ENCODE measurements around the gene GRAPL.
A peak's percentile ranks its signal among the peaks of the same experiment; 100 is the strongest.
"Not testable (repeated sequence)": the region's sequence is repeated elsewhere in the genome, so short reads cannot be mapped to it uniquely, and the experiment has no call there.

The GRAPL gene

DNA sequence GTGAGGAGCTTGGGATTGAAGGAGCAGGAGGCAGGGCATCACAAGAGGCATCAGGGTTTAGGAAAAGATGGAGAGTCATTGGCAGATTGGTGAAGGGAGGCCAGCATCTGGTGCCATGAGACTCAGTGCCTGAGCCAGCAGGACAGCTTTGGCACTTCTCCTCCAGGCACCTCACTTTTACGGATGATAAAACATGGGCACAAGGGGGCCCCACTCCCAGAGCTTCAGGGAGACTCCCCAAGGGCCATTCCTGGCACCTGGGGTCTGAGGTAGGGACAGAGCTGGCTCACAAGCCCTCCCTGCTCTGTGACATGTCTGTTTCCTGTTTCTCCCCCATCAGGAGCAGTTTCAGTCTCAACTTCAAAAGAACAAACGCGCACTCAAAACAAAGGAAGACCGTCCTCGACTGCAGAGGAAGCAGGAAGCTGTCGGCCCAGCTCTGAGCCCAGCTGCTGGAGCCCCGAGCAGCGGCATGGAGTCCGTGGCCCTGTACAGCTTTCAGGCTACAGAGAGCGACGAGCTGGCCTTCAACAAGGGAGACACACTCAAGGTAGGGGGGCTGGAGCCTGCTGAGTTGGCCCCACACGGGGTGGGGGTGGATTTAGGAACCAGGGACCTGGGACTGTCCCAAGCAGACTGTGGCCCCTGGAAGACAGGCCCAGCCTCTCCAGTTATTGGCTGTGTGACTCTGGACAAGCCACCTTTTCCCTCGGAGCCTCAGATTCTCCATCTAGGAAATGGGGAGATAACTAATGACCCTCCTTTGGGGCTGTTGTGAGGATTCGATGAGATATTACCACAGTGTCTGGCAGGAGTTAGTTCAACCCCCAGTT is at the start of gene GRAPL:
GRAPL (plus strand) TSS at position 442 of the 833 bp plus-strand sequence; CDS start at position 473, 31 bp downstream.
- not testable (repeated sequence) for H3K4me3 ChIP-seq (ENCODE audit: low read depth in 1 of 2, low read length in 2 of 2); H3K27ac ChIP-seq (ENCODE audit: low read depth, low read length); H3K27me3 ChIP-seq (ENCODE audit: control insufficient read depth in 1 of 2, insufficient read depth in 2 of 2, low read length in 2 of 2); H3K36me3 ChIP-seq (ENCODE audit: insufficient read depth, low read length); H3K9me3 ChIP-seq (ENCODE audit: low read length); H3K4me1 ChIP-seq (ENCODE audit: insufficient read depth, low read length); H3K9ac ChIP-seq (ENCODE audit: low read length)

GRCh38 chr17:19088804-19089685 is 38.3 kb upstream of the GRAPL start:
- not testable (repeated sequence) for H3K27me3 ChIP-seq (ENCODE audit: control insufficient read depth in 1 of 2, insufficient read depth in 2 of 2, low read length in 2 of 2); H3K36me3 ChIP-seq (ENCODE audit: insufficient read depth, low read length); H3K9me3 ChIP-seq (ENCODE audit: low read length); H3K4me3 ChIP-seq (ENCODE audit: low read depth in 1 of 2, low read length in 2 of 2); H3K9ac ChIP-seq (ENCODE audit: low read length); H3K27ac ChIP-seq (ENCODE audit: low read depth, low read length); H3K4me1 ChIP-seq (ENCODE audit: insufficient read depth, low read length)

DNA sequence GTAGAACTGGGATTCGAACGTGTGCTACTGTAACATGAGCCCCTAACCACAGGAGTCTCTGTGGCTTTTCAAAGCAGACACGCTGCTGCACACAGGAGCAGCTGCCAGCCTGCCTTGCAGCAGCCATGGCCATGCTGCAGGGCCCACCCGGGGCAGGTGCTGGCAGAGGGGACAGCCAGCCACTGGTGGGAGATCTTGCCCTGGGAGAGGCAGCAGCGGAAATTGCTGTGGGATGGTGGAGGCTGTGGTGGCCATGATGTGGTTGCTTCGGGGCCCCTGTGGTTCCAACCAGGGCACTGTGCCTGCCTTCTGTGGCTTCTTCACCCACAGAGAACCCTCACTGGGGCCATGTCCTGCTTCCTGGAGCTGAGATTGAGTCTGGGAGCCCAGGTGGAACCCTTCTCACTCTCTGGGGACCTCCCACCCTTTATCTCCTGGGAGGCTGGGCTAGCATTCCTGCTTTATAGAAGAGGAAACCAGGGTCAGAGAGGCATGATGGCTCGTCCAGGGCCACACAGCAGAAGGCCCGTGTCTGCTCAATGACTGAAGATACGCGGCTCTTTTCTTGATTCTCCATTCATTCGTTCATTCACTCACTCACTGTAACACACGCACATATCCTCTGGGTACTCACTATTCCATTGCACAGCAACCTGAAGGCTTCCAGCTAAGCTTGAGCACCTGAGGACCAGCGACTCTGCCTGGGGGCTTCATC is 37.2 kb upstream of the GRAPL start:
- not testable (repeated sequence) for H3K9ac ChIP-seq (ENCODE audit: low read length); H3K36me3 ChIP-seq (ENCODE audit: insufficient read depth, low read length); H3K27ac ChIP-seq (ENCODE audit: low read depth, low read length); H3K4me3 ChIP-seq (ENCODE audit: low read depth in 1 of 2, low read length in 2 of 2); H3K27me3 ChIP-seq (ENCODE audit: control insufficient read depth in 1 of 2, insufficient read depth in 2 of 2, low read length in 2 of 2); H3K9me3 ChIP-seq (ENCODE audit: low read length); H3K4me1 ChIP-seq (ENCODE audit: insufficient read depth, low read length)

- not testable (repeated sequence) for H3K27ac ChIP-seq (ENCODE audit: low read depth, low read length); H3K4me3 ChIP-seq (ENCODE audit: low read depth in 1 of 2, low read length in 2 of 2); H3K4me1 ChIP-seq (ENCODE audit: insufficient read depth, low read length); H3K9me3 ChIP-seq (ENCODE audit: low read length); H3K9ac ChIP-seq (ENCODE audit: low read length); H3K27me3 ChIP-seq (ENCODE audit: control insufficient read depth in 1 of 2, insufficient read depth in 2 of 2, low read length in 2 of 2); H3K36me3 ChIP-seq (ENCODE audit: insufficient read depth, low read length)
Observed at GRCh38 chr17:19092737-19093683, 34.4 kb upstream of the GRAPL start.

DNA sequence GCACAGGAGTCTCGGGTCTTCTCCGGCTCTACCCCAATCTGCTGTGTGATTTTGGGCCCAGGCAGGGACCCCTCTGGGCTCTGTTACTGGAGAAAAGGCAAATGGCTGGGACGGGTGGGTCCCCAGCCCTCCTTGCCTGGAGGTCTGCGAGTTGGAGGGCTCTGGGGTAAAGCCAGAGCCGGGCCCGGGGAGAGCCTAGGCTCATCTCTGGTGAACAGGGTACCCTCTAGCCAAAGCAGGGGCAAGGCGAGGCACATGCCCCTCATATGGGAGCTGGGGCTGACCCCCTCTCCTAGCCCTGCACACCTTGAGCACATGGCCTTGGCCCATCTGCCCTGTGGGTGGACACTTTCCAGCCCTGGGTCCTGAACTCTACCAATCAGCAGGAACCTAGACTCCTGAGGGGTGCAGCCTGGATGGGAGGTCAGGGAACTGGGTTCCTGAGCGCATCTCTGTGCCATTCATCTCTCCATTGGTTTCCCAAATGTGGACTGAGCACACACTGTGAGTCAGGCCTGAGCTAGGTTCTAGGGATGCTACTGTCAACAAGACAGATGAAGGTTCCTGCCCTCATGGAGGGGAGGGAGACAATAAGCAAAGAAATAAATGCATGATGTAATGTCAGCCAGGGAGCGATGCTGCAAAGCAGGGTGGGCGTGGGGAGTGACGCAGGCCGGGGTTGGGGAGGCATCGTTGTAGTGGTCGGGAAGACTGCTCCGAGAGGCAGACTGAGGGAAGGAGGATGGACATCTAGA is 33.5 kb upstream of the GRAPL start:
- not testable (repeated sequence) for H3K27me3 ChIP-seq (ENCODE audit: control insufficient read depth in 1 of 2, insufficient read depth in 2 of 2, low read length in 2 of 2); H3K36me3 ChIP-seq (ENCODE audit: insufficient read depth, low read length); H3K27ac ChIP-seq (ENCODE audit: low read depth, low read length); H3K4me3 ChIP-seq (ENCODE audit: low read depth in 1 of 2, low read length in 2 of 2); H3K9me3 ChIP-seq (ENCODE audit: low read length); H3K9ac ChIP-seq (ENCODE audit: low read length); H3K4me1 ChIP-seq (ENCODE audit: insufficient read depth, low read length)

GRCh38 chr17:19108517-19108916 is 18.9 kb upstream of the GRAPL start:
- not testable (repeated sequence) for H3K4me3 ChIP-seq (ENCODE audit: low read depth in 1 of 2, low read length in 2 of 2); H3K9ac ChIP-seq (ENCODE audit: low read length); H3K9me3 ChIP-seq (ENCODE audit: low read length); H3K4me1 ChIP-seq (ENCODE audit: insufficient read depth, low read length); H3K27ac ChIP-seq (ENCODE audit: low read depth, low read length); H3K27me3 ChIP-seq (ENCODE audit: control insufficient read depth in 1 of 2, insufficient read depth in 2 of 2, low read length in 2 of 2); H3K36me3 ChIP-seq (ENCODE audit: insufficient read depth, low read length)

DNA sequence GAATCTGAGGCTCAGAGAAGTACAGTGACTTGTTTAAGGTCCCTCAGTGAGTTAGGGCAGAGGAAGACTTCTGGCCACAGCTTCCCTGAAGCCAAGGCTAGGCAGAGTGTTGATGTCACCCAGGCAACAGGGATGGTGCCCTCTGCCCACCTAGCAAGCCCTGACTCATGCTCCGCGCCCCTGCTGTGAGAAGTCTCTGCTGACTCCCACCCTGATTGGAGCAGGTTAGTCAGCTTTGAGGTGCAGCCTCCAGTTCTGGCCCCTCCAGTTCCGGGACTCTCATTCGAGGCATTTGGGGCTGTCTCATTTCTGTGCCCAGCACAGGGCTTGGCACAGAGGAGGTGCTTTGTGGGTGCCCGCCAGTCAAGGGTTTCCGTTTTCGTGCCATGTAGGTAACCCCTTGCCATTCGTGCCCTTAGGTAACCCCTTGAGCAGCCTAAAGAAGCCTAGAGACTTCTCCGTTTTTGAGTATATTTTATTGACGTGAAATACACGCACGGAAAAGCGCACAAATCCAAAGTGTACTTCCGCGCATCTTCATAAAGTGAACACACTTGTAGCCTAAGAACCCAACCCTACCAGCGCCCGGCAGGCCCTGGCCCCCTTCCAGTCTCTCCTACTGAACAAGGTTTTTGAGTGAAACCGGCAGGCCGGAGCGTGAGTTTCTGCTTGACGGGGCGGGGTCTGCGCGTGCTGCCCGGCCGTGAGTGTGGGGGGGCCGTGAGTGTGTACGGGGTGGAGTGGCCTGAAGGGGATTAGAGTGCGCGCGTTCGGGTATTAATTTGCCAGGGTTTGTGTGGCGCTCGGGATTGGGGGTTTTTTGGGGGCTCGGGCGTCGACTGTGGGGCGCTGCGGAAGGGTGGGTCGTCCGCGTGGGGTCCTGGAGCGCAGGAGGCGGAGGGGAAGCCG is 16.9 kb upstream of the GRAPL start:
- not testable (repeated sequence) for H3K27me3 ChIP-seq (ENCODE audit: control insufficient read depth in 1 of 2, insufficient read depth in 2 of 2, low read length in 2 of 2); H3K4me3 ChIP-seq (ENCODE audit: low read depth in 1 of 2, low read length in 2 of 2); H3K4me1 ChIP-seq (ENCODE audit: insufficient read depth, low read length); H3K9ac ChIP-seq (ENCODE audit: low read length); H3K36me3 ChIP-seq (ENCODE audit: insufficient read depth, low read length); H3K27ac ChIP-seq (ENCODE audit: low read depth, low read length); H3K9me3 ChIP-seq (ENCODE audit: low read length)

DNA sequence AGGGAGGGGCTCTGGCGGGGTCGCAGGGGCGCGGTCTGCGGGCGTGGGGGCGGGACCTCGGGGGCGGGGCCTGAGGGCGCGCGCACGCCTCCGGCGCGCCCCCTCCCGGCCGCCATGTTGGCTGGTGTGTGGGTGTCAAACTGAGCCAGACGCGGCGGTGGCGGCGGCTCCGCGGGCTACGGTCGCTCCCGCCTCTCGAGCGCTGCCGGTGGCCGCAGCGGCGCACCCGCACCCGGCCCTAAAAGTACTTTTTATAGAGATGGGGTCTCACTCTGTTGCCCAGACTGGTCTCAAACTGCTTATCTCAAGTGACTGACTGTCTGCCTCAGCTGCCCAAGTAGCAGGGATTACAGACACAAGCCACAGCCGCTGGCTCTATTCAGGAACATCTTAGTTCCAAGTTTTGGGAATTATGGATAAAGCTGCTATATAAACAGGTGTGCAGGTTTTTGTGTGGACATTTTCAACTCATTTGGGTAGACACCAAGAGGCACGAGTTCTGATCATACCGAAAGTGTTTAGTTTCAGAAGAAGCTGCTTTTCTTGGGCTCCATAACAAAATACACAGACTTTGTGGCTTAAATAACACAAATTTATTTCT is 16.2 kb upstream of the GRAPL start:
- H3K4me3 ChIP-seq (ENCODE audit: low read depth in 1 of 2, low read length in 2 of 2): peak overlapping the region in 1 of 2 donors; percentile 32
- not testable (repeated sequence) for H3K4me1 ChIP-seq (ENCODE audit: insufficient read depth, low read length); H3K9ac ChIP-seq (ENCODE audit: low read length); H3K9me3 ChIP-seq (ENCODE audit: low read length); H3K27me3 ChIP-seq (ENCODE audit: control insufficient read depth in 1 of 2, insufficient read depth in 2 of 2, low read length in 2 of 2); H3K36me3 ChIP-seq (ENCODE audit: insufficient read depth, low read length); H3K27ac ChIP-seq (ENCODE audit: low read depth, low read length)

DNA sequence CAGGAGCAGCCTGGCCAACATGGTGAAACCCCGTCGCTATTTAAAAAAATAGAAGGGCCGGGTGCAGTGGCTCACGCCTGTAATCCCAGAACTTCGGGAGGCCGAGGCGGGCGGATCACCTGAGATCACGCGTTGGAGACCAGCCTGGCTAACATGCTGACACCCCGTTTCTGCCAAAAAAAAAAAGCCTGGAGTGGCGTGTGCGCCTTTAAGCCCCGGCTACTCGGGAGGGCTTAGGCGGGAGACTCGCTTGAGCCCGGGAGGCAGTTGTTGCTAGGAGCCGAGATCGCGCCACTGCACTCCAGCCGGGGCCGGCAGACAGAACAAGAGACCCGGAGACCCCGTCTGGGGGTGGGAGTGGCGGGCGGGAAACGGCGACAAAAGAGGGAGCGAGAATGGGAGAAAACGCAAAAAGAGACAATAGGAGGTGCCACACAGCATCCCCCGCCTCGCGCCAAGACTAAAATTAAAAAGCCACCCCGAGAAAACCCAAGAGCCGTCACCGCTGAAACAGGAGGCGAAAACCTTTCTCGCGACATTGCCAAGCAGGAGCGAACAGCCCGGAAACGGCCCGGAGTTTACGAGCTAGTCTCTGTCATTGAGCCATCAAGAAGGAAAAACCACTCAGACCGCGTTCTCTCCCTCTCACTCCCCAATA is 15.5 kb upstream of the GRAPL start:
- H3K9me3 ChIP-seq (ENCODE audit: low read length); H3K4me1 ChIP-seq (ENCODE audit: insufficient read depth, low read length); H3K27me3 ChIP-seq (ENCODE audit: control insufficient read depth in 1 of 2, insufficient read depth in 2 of 2, low read length in 2 of 2); H3K4me3 ChIP-seq (ENCODE audit: low read depth in 1 of 2, low read length in 2 of 2); H3K9ac ChIP-seq (ENCODE audit: low read length); H3K36me3 ChIP-seq (ENCODE audit: insufficient read depth, low read length): not testable (repeated sequence)
- H3K27ac ChIP-seq (ENCODE audit: low read depth, low read length): peak overlapping the region; percentile 34

Data from muscle layer of colon (tissue), 2 donors.